Testis (tissue), 2 donors: ENCODE data around the gene ANKRD13D.

Source experiments
- POLR2A ChIP-seq: fragments of 450-650 bp; IDR thresholded peaks from one replicate; pipeline ENCODE4 v1.6.1; 2017; ENCODE audit warnings: antibody characterized with exemption, mild to moderate bottlenecking, moderate library complexity
- TF ChIP-seq, protein P1 (sequence below), 3 experiments: fragments of 450-650 bp in 2 of 3; fragments of 200-600 bp in 1 of 3; sonication (generic) in 1 of 3; IDR thresholded peaks; one replicate each; pipeline ENCODE4 v1.5.1; 2016 to 2019; ENCODE audit warnings: antibody characterized with exemption in 3 of 3, mild to moderate bottlenecking in 2 of 3, moderate library complexity in 1 of 3

DNA sequence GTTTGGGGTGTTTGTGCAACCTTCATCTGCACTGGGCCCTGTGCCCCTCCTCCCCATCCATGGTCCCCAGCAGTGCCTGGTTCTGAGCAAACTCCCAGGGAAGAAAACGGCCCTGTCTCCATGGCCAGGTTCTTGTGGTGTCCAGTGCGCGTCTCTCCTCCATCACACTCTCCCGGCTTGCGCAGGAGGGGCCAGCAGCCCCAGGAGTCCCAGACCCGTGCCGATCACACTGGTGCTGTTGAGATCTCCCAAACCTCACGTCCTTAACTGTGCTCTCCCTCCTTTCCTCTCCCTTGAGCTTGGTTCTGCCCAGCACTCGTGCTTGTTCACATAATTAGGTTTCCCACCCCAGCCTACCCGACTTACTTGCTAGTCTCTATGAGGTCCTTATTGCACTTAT lies 33.8 kb upstream of the ANKRD13D start:
- TF ChIP-seq, protein P1, sequence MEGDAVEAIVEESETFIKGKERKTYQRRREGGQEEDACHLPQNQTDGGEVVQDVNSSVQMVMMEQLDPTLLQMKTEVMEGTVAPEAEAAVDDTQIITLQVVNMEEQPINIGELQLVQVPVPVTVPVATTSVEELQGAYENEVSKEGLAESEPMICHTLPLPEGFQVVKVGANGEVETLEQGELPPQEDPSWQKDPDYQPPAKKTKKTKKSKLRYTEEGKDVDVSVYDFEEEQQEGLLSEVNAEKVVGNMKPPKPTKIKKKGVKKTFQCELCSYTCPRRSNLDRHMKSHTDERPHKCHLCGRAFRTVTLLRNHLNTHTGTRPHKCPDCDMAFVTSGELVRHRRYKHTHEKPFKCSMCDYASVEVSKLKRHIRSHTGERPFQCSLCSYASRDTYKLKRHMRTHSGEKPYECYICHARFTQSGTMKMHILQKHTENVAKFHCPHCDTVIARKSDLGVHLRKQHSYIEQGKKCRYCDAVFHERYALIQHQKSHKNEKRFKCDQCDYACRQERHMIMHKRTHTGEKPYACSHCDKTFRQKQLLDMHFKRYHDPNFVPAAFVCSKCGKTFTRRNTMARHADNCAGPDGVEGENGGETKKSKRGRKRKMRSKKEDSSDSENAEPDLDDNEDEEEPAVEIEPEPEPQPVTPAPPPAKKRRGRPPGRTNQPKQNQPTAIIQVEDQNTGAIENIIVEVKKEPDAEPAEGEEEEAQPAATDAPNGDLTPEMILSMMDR (IDR thresholded peaks at IDR 0.05): no peak
- TF ChIP-seq POLR2A: no peak
